Tibial nerve (tissue), 4 donors: Measurements from ENCODE around the gene EIF3L.

Experiments
- EP300 ChIP-seq, 2 donors: sonication (generic); formaldehyde crosslinking; IDR thresholded peaks; one replicate each; pipeline ENCODE4 v1.6.1; 2017; ENCODE audit warnings: antibody characterized with exemption in 2 of 2, mild to moderate bottlenecking in 1 of 2
- POLR2A ChIP-seq, 2 donors: fragments of 450-650 bp; IDR thresholded peaks; one replicate each; pipeline ENCODE4 v1.6.1; 2017; ENCODE audit warnings: antibody characterized with exemption in 2 of 2, mild to moderate bottlenecking in 2 of 2, moderate library complexity in 2 of 2
- TF ChIP-seq, protein P1 (sequence below), 5 experiments: fragments of 200-600 bp in 3 of 5; fragments of 450-650 bp in 2 of 5; sonication (generic) in 3 of 5; IDR thresholded peaks; one replicate each; pipeline ENCODE4 v1.5.1; 2016 to 2019; ENCODE audit warnings: antibody characterized with exemption in 5 of 5, mild to moderate bottlenecking in 3 of 5, moderate library complexity in 2 of 5

DNA sequence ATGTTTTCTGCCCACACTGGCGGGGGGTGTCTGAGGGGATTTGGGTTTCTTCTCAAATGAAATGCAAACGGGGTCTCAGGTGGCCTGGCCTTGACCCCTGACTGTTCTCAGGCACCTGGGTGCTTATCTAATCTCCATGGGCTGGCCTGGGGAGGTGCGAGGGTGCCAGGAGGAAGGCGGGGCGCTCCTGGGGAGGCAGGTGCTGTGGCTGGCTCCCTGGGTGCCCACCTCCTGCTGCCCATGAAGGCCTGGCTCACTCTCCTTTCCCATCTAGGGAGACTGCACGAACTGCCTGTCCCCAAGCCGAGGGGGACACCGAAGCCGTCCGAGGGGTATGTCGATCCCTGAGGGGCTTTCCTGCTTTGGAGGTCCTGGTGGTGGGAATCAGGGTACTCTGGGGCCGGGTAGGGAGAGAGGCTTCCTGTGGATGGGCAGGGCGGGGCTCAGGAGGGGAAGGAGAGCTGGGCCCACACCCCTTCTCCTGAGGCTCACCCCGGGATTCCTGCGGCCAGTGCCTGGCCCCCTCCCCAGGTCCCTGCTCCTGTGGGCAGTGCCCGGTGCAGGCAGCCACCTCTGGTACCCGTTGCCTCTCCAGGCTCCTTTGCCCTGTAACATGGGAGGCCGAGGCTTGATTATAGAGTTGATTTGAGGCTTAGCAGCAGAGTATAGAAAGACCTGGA, 75.3 kb downstream of the EIF3L start:
- TF ChIP-seq, protein P1, sequence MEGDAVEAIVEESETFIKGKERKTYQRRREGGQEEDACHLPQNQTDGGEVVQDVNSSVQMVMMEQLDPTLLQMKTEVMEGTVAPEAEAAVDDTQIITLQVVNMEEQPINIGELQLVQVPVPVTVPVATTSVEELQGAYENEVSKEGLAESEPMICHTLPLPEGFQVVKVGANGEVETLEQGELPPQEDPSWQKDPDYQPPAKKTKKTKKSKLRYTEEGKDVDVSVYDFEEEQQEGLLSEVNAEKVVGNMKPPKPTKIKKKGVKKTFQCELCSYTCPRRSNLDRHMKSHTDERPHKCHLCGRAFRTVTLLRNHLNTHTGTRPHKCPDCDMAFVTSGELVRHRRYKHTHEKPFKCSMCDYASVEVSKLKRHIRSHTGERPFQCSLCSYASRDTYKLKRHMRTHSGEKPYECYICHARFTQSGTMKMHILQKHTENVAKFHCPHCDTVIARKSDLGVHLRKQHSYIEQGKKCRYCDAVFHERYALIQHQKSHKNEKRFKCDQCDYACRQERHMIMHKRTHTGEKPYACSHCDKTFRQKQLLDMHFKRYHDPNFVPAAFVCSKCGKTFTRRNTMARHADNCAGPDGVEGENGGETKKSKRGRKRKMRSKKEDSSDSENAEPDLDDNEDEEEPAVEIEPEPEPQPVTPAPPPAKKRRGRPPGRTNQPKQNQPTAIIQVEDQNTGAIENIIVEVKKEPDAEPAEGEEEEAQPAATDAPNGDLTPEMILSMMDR (IDR thresholded peaks at IDR 0.05): no peak
- no peak for TF ChIP-seq POLR2A (IDR thresholded peaks at IDR 0.05)
- no peak for TF ChIP-seq EP300 (IDR thresholded peaks at IDR 0.05)
